Ramos (cell line): ENCODE measurements around the gene ELMO1.

ENCODE experiments used
- in situ Hi-C: fragments of 300-500 bp; cut with MboI; formaldehyde crosslinking; loops from one replicate; pipeline ENCODE4 v1.14.3; 2022; ENCODE audit warnings: low sequenced_read_pairs; ENCODE audit not compliant: unreplicated experiment

Gene ELMO1

DNA sequence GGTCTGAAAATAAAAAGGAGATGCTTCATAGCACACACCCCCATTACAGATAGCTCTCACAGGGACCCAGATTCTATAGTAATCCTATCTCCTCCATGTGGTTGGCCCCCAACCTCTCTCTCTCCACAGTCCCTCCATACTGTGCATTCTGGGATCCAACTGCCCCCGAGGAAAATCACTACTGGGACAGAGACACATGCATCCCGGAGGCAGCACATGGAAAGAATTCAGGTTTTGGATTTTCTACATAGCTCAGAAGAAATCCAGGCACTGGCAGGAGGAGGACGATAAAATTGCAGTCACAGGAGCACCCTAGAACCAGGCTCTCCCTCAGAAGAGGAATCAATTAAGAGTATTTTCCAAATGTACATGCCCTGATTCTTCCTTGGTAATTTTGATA lies 239.5 kb downstream of the ELMO1 start:
- in situ Hi-C loops, result no loop called here

- in situ Hi-C loops, result no loop called here
Measured at GRCh38 chr7:37208528-37208927, 240.1 kb downstream of the ELMO1 start.

- in situ Hi-C loops, result no loop called here
Measured at GRCh38 chr7:37206192-37206591, 242.5 kb downstream of the ELMO1 start.

DNA sequence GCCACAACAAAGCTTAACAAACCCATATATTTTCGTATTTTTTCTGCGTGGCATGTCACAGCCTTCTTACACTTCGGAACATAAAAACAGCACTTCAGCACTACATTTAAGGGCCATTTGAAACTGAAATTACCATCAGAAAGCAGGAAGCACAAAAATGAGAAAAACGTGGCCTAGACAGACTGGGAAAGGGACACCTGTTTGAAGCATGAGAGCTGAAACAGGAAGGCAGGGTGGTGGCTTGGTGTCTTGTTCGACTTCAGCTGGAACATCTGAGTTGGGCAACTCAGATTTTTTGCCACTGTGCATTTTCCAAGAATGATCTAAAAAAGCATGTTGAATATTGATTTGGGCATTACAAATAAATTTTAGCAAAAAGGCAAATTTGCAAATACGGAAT lies 243.2 kb downstream of the ELMO1 start:
- in situ Hi-C loops, result no loop called here

DNA sequence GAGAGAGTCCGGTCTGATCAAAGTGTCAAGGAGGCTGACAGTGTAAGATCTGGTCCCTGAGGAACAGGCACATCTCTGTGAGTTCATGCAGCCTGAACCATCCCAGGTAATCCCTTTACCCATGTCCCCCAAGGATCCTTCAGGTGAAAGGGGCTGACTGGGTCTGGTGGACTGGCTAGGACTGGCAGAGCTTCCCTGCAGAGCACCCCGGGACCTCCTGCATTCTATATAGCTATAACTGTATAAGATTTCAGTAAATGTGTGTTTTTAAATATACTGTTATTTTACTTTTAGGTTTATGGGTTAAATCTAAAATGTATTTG lies 246.8 kb downstream of the ELMO1 start:
- in situ Hi-C loops, result no loop called here

GRCh38 chr7:37201003-37201875 lies 247.4 kb downstream of the ELMO1 start:
- in situ Hi-C loops, result no loop called here

DNA sequence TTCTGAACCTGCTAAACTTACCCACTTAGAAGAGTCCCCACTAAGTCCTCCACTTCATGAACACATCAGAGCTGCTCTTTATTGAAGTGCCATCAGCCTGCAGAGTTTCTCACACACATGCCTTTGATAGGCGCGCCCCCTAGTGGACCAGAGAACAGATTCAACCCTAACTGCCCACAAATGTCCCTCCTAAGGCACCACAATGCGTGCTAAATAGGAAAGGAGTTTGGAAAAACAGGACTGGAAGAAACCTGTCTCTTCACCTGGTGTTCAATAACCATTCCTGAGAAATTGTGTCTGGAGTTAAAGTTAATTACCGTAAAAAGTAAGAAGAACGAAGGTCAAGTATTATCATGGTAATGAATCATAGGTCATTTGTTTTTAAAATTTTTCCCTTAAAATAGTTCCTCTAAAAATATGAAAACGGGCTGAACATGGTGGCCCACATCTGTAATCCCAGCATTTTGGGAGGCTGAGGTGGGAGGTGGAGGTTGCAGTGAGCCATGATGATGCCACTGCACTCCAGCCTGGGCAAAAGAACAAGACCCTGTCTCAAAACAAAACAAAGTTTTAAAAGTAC lies 249.7 kb downstream of the ELMO1 start:
- in situ Hi-C loops, result loop anchor here (25.0 kb wide), 2 partner anchors 212 to 737 kb away; no protein-coding TSS in a partner anchor

DNA sequence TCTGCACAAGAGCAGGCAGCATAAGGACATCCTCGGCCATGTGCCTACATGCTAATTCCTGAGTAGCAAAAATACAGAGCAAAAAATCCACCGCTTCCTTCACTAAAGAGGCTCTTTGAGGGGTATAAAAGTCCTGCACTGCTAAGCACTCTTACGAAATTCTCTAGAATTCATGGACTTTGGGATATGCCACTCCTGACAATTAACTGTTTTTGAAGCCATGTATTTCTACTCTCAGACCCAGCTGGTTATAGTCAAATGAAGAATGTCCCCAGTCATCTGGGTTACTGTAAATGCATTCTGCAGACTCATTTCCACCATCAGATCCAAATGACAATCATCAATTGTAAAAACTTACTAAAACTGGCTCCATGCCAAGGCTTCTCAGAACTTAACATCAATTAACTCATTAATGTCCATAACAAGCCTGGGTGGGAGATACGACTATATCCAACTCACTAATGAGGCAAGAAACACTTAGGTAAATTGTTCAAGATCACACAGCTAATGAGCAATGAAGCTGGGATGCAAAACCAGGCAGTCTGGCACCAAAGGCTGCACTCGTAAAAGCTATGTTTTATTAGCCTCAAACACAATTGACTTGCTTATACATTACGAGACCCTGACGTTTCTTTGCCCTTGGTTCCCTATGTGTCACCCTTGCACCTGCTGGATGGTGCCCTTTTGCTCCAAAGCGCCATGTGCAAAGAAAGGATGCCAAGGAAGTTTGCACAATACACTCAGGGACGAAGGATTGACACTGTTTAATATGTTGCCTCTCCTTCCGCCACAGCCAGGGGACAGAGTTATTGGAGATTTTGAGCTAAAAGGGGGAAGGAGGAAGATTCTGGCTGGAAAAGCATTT lies 250.4 kb downstream of the ELMO1 start:
- in situ Hi-C loops, result loop anchor here (25.0 kb wide), 2 partner anchors 211 to 736 kb away; no protein-coding TSS in a partner anchor

GRCh38 chr7:37197108-37197507 lies 251.6 kb downstream of the ELMO1 start:
- in situ Hi-C loops, result loop anchor here (25.0 kb wide), 2 partner anchors 210 to 735 kb away; no protein-coding TSS in a partner anchor

- in situ Hi-C loops, result loop anchor here (25.0 kb wide), 2 partner anchors 209 to 734 kb away; no protein-coding TSS in a partner anchor
Measured at GRCh38 chr7:37196676-37197075, 252.0 kb downstream of the ELMO1 start.

DNA sequence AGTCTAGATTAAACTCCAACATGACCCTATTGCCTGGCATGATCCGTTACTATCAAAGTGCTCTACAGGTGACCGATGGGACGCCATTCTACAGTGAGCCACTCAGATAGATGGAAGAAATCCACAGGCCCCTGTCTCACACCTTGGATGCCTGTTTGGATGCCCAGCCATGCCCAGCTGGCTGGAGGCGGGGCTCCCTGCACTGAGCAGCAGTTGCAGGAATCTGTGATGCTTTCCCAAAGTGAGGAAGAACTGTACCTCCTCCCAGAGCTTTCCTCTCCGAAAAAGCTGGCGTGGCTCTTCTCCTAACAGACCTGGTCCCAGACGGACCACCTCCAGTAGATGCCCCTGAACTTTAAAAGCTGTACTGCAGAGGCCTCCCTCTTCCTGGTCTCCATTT lies 253.3 kb downstream of the ELMO1 start:
- in situ Hi-C loops, result loop anchor here (25.0 kb wide), 2 partner anchors 208 to 733 kb away; no protein-coding TSS in a partner anchor

- in situ Hi-C loops, result loop anchor here (25.0 kb wide), 2 partner anchors 208 to 733 kb away; no protein-coding TSS in a partner anchor
Measured at GRCh38 chr7:37194943-37195342, 253.7 kb downstream of the ELMO1 start.

DNA sequence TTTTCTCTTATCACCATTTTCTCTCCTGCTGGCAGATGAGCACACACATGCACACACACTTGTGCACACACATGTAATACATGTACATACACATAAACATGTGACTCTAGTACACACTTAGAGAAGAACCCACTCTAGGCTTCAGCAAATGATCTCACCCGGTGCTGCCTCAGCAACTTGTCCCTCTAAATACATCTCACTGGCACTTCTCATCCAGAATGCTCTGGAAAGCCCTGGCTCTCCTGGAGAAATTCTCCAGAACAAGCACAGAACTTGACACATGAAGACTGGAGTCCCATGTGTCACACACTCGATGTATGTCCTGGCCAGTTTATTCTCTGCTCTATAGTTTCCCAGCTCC lies 254.9 kb downstream of the ELMO1 start:
- in situ Hi-C loops, result loop anchor here (25.0 kb wide), 2 partner anchors 206 to 731 kb away; no protein-coding TSS in a partner anchor

- in situ Hi-C loops, result loop anchor here (25.0 kb wide), 2 partner anchors 206 to 731 kb away; no protein-coding TSS in a partner anchor
Measured at GRCh38 chr7:37193087-37193774, 255.4 kb downstream of the ELMO1 start.

GRCh38 chr7:37191797-37192196 lies 256.9 kb downstream of the ELMO1 start:
- in situ Hi-C loops, result loop anchor here (25.0 kb wide), 2 partner anchors 204 to 729 kb away; no protein-coding TSS in a partner anchor

DNA sequence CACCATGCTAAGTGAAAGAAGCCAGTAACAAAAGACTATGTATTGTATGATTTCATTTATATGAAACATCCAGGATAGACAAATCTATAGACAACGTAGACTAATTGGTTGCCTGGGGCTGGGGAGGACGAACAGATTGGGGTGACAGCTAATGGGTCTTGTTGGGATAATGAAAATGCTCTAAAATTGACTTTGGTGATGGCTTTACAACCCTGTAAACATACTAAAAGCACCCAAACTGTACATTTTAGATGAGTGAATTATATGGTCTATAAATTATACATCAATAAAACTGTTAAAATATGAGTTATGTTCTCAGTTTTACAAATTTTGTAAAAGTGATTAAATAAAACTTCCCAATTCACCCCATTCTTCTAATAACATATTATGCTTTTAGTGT lies 261.5 kb downstream of the ELMO1 start:
- in situ Hi-C loops, result loop anchor here (25.0 kb wide), 2 partner anchors 200 to 725 kb away; no protein-coding TSS in a partner anchor

GRCh38 chr7:37186753-37187152 lies 261.9 kb downstream of the ELMO1 start:
- in situ Hi-C loops, result loop anchor here (25.0 kb wide), 2 partner anchors 199 to 724 kb away; no protein-coding TSS in a partner anchor

DNA sequence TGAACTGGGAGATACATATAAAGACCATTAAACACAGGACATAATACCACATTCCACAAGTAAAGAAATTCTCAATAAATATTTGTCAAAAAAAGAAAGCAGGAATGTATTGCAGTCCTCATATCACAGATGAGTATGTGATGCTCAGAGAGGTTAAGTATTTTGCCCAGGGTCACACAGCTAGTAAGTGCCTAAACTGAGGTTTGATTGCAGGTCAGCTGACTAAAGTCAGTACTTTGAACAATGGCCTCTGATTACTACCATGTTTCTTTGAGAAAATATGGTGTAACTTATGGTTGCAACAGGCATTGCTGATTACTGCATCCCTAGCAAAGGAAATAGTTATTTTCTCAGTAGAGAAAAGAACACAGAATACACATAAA lies 267.1 kb downstream of the ELMO1 start:
- in situ Hi-C loops, result loop anchor here (25.0 kb wide), 2 partner anchors 194 to 719 kb away; no protein-coding TSS in a partner anchor

GRCh38 chr7:37180828-37181549 lies 267.7 kb downstream of the ELMO1 start:
- in situ Hi-C loops, result loop anchor here (25.0 kb wide), 2 partner anchors 194 to 719 kb away; no protein-coding TSS in a partner anchor
